Activated CD8-positive, alpha-beta T cell treated with anti-CD3 and anti-CD28 coated beads for 36 hours (primary cell): ENCODE results near the gene PMEPA1. TPM values are rescaled to one million over a fixed set of nuclear protein-coding genes. Genes with fewer than 3 reads are reported as not detected.

Experiments
- ATAC-seq: fragments of 200-7000 bp; cut with Tn5 transposase; one replicate; pipeline ENCODE4 v1.10.0; 2021; ENCODE audit warnings: mild to moderate bottlenecking, moderate library complexity
- CTCF ChIA-PET: fragments of 350-600 bp; sonication (Branson Sonifier 250); formaldehyde crosslinking; loops from one replicate; lab custom pipeline; 2021; ENCODE audit warnings: antibody characterized with exemption; lab: Charles Lee
- POLR2A ChIA-PET: fragments of 350-600 bp; sonication (Branson Sonifier 250); formaldehyde crosslinking; loops from one replicate; lab custom pipeline; 2021; ENCODE audit warnings: antibody characterized with exemption; lab: Charles Lee
- DNase-seq: peaks from one replicate; pipeline ENCODE4 v3.0.0-alpha.2; 2020
- H3K27ac Mint-ChIP-seq: one replicate; pipeline ENCODE4 v1.8.0; 2021; ENCODE audit warnings: mild to moderate bottlenecking, mixed read lengths
- H3K27me3 Mint-ChIP-seq: one replicate; pipeline ENCODE4 v1.8.0; 2021; ENCODE audit warnings: mixed read lengths
- H3K36me3 Mint-ChIP-seq: one replicate; pipeline ENCODE4 v1.8.0; 2021; ENCODE audit warnings: low read depth, mixed read lengths
- H3K4me1 Mint-ChIP-seq: one replicate; pipeline ENCODE4 v1.8.0; 2021; ENCODE audit warnings: low read depth, mixed read lengths
- H3K4me3 Mint-ChIP-seq: one replicate; pipeline ENCODE4 v1.8.0; 2021; ENCODE audit warnings: mild to moderate bottlenecking, moderate library complexity, mixed read lengths
- H3K9me3 Mint-ChIP-seq: one replicate; pipeline ENCODE4 v1.8.0; 2021; ENCODE audit warnings: mixed read lengths
- intact Hi-C: fragments of 100-400 bp; cut with micrococcal nuclease; formaldehyde crosslinking; loops from one replicate; pipeline ENCODE4 v1.10.0; 2022
- total RNA-seq, 2 experiments: library from RNA; stranded (reverse); gene quantifications; one replicate each; pipeline ENCODE4 v1.2.3, GENCODE V29; 2021
- TF ChIP-seq, protein P1 (sequence below): fragments of 200-600 bp; IDR thresholded peaks from one replicate; pipeline ENCODE4 v1.8.0; 2022; ENCODE audit warnings: antibody characterized with exemption, mild to moderate bottlenecking

Gene PMEPA1
- total RNA-seq, 2 experiments from 2014 or later, result 1.7 to 2.0 TPM

DNA sequence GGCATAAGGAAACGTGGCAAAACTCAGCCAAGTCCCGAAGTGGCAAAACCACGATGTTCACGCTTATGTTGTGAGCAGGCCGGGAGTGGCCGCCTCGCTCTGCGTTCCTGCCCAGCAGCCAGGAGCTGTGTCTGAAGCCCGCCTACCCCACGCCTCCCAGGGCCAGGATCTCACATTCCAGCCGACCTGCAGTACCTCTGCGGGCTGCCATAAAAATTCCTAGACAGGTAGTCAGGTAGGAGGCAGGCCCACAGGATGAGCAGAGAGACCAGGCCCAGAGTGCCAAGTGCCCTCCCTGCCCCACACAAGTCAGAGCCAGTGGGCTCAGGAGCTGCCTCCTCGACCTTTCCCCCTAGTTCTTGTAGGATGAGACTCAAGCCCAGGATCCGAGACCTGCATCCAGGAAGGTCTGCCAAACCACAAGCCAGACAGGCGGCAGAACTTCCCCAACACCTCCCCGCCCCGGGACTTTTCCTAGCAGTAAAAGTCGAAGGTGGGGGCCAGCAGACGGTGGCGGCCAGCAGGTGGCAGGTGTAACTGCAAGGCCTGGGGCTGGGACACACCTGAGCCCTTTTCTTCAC lies 16.7 kb downstream of the PMEPA1 start:
- Mint-ChIP-seq H3K4me3 (no peak overlapping the region), H3K36me3 (no peaks in the 10 kb centered on the region), H3K4me1 (peaks cover 12% of the 10 kb centered on the region), H3K9me3 (no peaks in the 10 kb centered on the region), H3K27me3 (no peaks in the 10 kb centered on the region), H3K27ac (no peak overlapping the region)
- POLR2A ChIA-PET, result no interaction called here
- CTCF ChIA-PET, result interaction anchor here (0.9 to 1.7 kb wide), 3 partner anchors 11 to 97 kb away, joined by 4 to 5 read pairs (median 4); no protein-coding TSS in a partner anchor
- intact Hi-C loops, result no loop called here
- ATAC-seq (no peak), DNase-seq (no peak)
- TF ChIP-seq, protein P1, sequence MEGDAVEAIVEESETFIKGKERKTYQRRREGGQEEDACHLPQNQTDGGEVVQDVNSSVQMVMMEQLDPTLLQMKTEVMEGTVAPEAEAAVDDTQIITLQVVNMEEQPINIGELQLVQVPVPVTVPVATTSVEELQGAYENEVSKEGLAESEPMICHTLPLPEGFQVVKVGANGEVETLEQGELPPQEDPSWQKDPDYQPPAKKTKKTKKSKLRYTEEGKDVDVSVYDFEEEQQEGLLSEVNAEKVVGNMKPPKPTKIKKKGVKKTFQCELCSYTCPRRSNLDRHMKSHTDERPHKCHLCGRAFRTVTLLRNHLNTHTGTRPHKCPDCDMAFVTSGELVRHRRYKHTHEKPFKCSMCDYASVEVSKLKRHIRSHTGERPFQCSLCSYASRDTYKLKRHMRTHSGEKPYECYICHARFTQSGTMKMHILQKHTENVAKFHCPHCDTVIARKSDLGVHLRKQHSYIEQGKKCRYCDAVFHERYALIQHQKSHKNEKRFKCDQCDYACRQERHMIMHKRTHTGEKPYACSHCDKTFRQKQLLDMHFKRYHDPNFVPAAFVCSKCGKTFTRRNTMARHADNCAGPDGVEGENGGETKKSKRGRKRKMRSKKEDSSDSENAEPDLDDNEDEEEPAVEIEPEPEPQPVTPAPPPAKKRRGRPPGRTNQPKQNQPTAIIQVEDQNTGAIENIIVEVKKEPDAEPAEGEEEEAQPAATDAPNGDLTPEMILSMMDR, result peak; percentile 19

DNA sequence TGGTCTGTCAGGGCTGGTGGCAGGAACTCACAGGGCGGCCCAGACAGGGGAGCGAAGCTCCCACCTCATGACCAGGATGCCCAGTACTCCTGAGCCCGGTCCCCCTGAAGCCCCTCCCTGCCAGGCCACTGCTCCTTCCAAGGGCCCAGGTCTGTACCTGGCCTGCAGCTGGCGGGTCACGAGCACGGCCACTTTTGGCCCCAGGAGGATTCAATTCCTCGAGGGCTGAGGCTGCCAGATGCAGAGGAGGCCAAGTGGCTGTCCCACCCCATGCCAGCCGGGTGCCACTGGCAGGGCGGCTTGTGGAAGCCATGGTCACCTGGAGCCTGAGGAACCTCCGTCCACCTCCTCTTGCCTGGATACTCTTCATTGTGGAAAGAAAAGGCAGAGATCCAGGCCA lies 17.4 kb downstream of the PMEPA1 start:
- no peaks in the 10 kb centered on the region for H3K27me3 Mint-ChIP-seq
- H3K36me3 Mint-ChIP-seq, result no peaks in the 10 kb centered on the region
- TF ChIP-seq, protein P1, result no peak
- no peak overlapping the region for H3K27ac Mint-ChIP-seq
- CTCF ChIA-PET, result interaction anchor here (1.6 kb wide), 1 partner anchor 10 kb away, joined by 4 read pairs; no protein-coding TSS in a partner anchor
- no peak overlapping the region for H3K4me3 Mint-ChIP-seq
- POLR2A ChIA-PET, result no interaction called here
- H3K4me1 Mint-ChIP-seq, result peaks cover 5% of the 10 kb centered on the region
- DNase-seq (no peak), ATAC-seq (no peak)
- intact Hi-C loops, result no loop called here
- no peaks in the 10 kb centered on the region for H3K9me3 Mint-ChIP-seq

DNA sequence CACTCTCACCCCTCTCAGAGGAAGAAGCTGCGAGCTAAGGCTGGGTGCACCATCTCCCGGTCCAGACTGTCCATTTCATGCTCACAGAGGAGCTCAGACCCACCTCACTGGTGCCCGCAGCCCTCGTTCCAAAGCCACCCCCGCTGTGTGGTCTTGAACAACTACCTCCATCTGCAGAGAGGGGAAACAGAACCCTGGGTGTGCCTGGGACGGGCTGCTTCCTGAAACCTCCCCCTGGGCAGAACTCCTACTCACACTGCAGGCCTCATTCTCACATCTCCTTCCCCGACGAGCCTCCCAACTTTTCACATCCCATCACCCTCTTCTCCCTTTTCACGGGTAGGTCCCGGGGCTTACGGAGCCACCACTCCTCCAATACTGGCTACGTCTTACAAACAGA lies 18.1 kb downstream of the PMEPA1 start:
- ChIA-PET CTCF (interaction anchor here (1.6 kb wide), 1 partner anchor 10 kb away, joined by 4 read pairs; no protein-coding TSS in a partner anchor), POLR2A (no interaction called here)
- H3K4me3 Mint-ChIP-seq, result no peak overlapping the region
- TF ChIP-seq, protein P1, result no peak
- DNase-seq (no peak), ATAC-seq (no peak)
- H3K27ac Mint-ChIP-seq, result no peak overlapping the region
- no peaks in the 10 kb centered on the region for H3K36me3 Mint-ChIP-seq
- H3K9me3 Mint-ChIP-seq, result no peaks in the 10 kb centered on the region
- peaks cover 3% of the 10 kb centered on the region for H3K4me1 Mint-ChIP-seq
- H3K27me3 Mint-ChIP-seq, result no peaks in the 10 kb centered on the region
- intact Hi-C loops, result no loop called here

DNA sequence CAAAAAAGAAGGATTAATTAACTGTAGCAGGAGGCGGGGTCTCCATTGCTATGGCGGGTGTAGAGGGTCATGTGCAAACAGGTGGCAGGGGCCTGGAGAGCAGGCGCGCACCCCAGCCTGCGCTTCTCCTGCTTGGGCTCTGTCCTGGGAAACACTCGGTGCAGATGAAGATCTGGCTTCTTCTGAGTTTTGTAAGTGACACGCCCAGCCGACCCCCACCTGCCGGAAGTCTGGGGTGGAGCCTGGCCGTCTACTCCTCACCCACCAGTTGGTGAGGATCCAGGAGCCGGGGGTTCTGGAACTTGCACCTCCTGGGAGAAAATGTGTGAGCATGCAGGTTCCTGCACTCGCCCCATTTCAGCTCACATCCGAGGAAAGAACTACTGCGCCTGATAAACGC lies 19.3 kb downstream of the PMEPA1 start:
- no peaks in the 10 kb centered on the region for H3K36me3 Mint-ChIP-seq
- TF ChIP-seq, protein P1, result no peak
- H3K4me3 Mint-ChIP-seq, result no peak overlapping the region
- CTCF ChIA-PET, result no interaction called here
- no peaks in the 10 kb centered on the region for H3K9me3 Mint-ChIP-seq
- intact Hi-C loops, result no loop called here
- no peak overlapping the region for H3K27ac Mint-ChIP-seq
- H3K27me3 Mint-ChIP-seq, result no peaks in the 10 kb centered on the region
- POLR2A ChIA-PET, result no interaction called here
- peaks cover 3% of the 10 kb centered on the region for H3K4me1 Mint-ChIP-seq
- ATAC-seq, result no peak
- no peak for DNase-seq

DNA sequence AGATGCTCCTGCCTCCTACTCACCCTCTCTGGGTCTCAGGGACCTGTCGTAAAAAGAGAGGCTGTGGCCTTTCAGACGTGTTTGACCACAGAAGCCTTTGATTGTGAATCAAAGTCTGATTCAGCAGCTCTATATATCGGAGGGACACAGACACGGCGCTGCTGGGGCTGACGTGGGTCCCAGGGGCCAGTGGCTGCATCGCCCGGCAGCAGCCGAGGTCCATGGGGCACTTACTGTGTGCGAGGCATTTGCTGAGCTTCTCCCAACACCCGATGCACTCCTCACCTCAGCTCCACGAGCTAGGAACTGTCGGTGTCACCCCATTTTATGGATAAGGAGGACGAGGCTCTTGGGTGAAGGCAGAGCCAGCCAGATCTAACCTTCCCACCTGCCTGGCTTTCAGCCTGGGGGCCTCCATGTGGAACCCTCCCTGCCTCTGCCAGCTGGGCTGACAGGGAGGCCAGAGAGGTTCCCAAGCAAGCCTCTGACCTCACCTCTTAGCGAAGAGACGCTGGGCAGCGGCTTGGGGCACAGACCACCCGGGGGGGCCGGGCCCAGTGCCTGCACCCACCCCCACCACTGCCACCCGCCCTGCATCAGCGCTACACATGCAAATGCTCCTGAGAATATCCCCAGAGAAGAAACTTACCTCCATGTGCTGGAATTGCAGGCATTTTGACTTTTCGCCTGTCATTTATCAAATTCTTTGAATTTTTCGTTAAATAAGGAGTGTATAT lies 19.9 kb downstream of the PMEPA1 start:
- no peak for ATAC-seq
- no peak overlapping the region for H3K27ac Mint-ChIP-seq
- TF ChIP-seq, protein P1, result no peak
- H3K9me3 Mint-ChIP-seq, result no peaks in the 10 kb centered on the region
- no peaks in the 10 kb centered on the region for H3K36me3 Mint-ChIP-seq
- peaks cover 3% of the 10 kb centered on the region for H3K4me1 Mint-ChIP-seq
- no peak for DNase-seq
- POLR2A ChIA-PET, result no interaction called here
- no peak overlapping the region for H3K4me3 Mint-ChIP-seq
- intact Hi-C loops, result no loop called here
- H3K27me3 Mint-ChIP-seq, result no peaks in the 10 kb centered on the region
- CTCF ChIA-PET, result no interaction called here
